HepG2 (cell line): Measurements from ENCODE around the gene KRTCAP2. TPM values are rescaled to one million over a fixed set of nuclear protein-coding genes. Genes with fewer than 3 reads are reported as not detected.

Source experiments
- FOXO1 ChIP-seq: sonication (generic); formaldehyde crosslinking; IDR thresholded peaks from 2 replicates; pipeline ENCODE4 v1.4.0; 2020; ENCODE audit warnings: missing genetic modification reagents
- HDAC6 ChIP-seq: fragments of 200-600 bp; sonication (generic); IDR thresholded peaks from 2 replicates; pipeline ENCODE4 v1.7.0; 2017; ENCODE audit warnings: mild to moderate bottlenecking, antibody characterized with exemption, low read length, low read depth
- HOXD1 ChIP-seq: sonication (generic); formaldehyde crosslinking; IDR thresholded peaks from 2 replicates; pipeline ENCODE4 v1.5.0; 2020; ENCODE audit warnings: missing genetic modification reagents
- KLF11 ChIP-seq: IDR thresholded peaks from 2 replicates; pipeline ENCODE4 v1.6.1; 2016; ENCODE audit warnings: missing compliant biosample characterization
- PHF5A ChIP-seq: IDR thresholded peaks from one replicate; pipeline ENCODE4 v1.6.1; 2018; ENCODE audit warnings: low read depth, missing genetic modification reagents; ENCODE audit not compliant: unreplicated experiment
- POLR2AphosphoS5 ChIP-seq: IDR thresholded peaks from 2 replicates; pipeline ENCODE4 v1.6.1; 2012; ENCODE audit warnings: low read depth, low read length
- RCOR2 ChIP-seq: IDR thresholded peaks from 2 replicates; pipeline ENCODE4 v1.6.1; 2016; ENCODE audit warnings: missing biosample characterization, missing genetic modification reagents
- RFX1 ChIP-seq: fragments of 450-650 bp; IDR thresholded peaks from 2 replicates; pipeline ENCODE4 v1.6.1; 2017
- SMARCE1 ChIP-seq: fragments of 450-650 bp; IDR thresholded peaks from 2 replicates; pipeline ENCODE4 v1.6.1; 2017; ENCODE audit warnings: borderline replicate concordance
- SMYD3 ChIP-seq: sonication (generic); formaldehyde crosslinking; IDR thresholded peaks from 2 replicates; pipeline ENCODE4 v1.8.1; 2023; ENCODE audit warnings: mild to moderate bottlenecking, missing genetic modification reagents
- SNAPC5 ChIP-seq: sonication (generic); formaldehyde crosslinking; IDR thresholded peaks from 2 replicates; pipeline ENCODE4 v1.8.1; 2023; ENCODE audit warnings: mild to moderate bottlenecking, missing genetic modification reagents, borderline replicate concordance
- SOX13 ChIP-seq, 3 experiments: fragments of 450-650 bp in 1 of 3; sonication (generic) in 1 of 3; formaldehyde crosslinking in 1 of 3; IDR thresholded peaks in 2 of 3; conservative IDR thresholded peaks in 1 of 3; 2 replicates each; pipeline versions ENCODE4 v1.5.0 to v1.6.1; 2016 to 2020; ENCODE audit warnings: antibody characterized with exemption in 1 of 3, mild to moderate bottlenecking in 1 of 3, missing compliant biosample characterization in 1 of 3, missing genetic modification reagents in 1 of 3, moderate library complexity in 1 of 3
- SP140L ChIP-seq: sonication (generic); formaldehyde crosslinking; IDR thresholded peaks from 2 replicates; pipeline ENCODE4 v1.4.0; 2020; ENCODE audit warnings: missing genetic modification reagents, borderline replicate concordance
- TP53 ChIP-seq: sonication (generic); formaldehyde crosslinking; conservative IDR thresholded peaks from 2 replicates; pipeline ENCODE4 v1.4.0; 2020; ENCODE audit warnings: missing genetic modification reagents
- ZFP82 ChIP-seq: sonication (generic); formaldehyde crosslinking; IDR thresholded peaks from 2 replicates; pipeline ENCODE4 v1.5.1; 2020; ENCODE audit warnings: mild to moderate bottlenecking, missing genetic modification reagents, borderline replicate concordance
- ZNF296 ChIP-seq: sonication (generic); formaldehyde crosslinking; conservative IDR thresholded peaks from 2 replicates; pipeline ENCODE4 v1.5.0; 2020; ENCODE audit warnings: mild to moderate bottlenecking, missing genetic modification reagents
- ZNF589 ChIP-seq: sonication (generic); formaldehyde crosslinking; conservative IDR thresholded peaks from 2 replicates; pipeline ENCODE4 v1.8.0; 2022; ENCODE audit warnings: mild to moderate bottlenecking, moderate library complexity, missing genetic modification reagents
- ZNF644 ChIP-seq: IDR thresholded peaks from 2 replicates; pipeline ENCODE4 v1.6.1; 2016; ENCODE audit warnings: low read depth
- polyA plus RNA-seq, 8 experiments: library from polyadenylated mRNA; depleted of rRNA in 3 of 8; stranded (reverse) in 7 of 8; unstranded in 1 of 8; fragments of >200 nt; fragmentation: Illumina TruSeq in 4 of 8; extraction: Trizol in 4 of 8; gene quantifications; 2 replicates each; pipeline versions ENCODE4 v1.2.1 to v1.2.3, GENCODE V29; 2011 to 2016; ENCODE audit warnings: low read depth in 4 of 8, missing spikeins in 1 of 8, mixed read lengths in 1 of 8; ENCODE audit not compliant: insufficient read depth in 1 of 8
- total RNA-seq, 5 experiments: library from RNA; depleted of rRNA; stranded (reverse); fragments of >200 nt; fragmentation: Illumina TruSeq; extraction: Trizol; gene quantifications; 2 replicates each; pipeline ENCODE4 v1.2.3, GENCODE V29; 2016; ENCODE audit warnings: low read depth in 1 of 5
- TF ChIP-seq, protein P1 (sequence below): sonication (generic); formaldehyde crosslinking; IDR thresholded peaks from 2 replicates; pipeline ENCODE4 v1.5.1; 2020; ENCODE audit warnings: mild to moderate bottlenecking, missing genetic modification reagents, borderline replicate concordance
- TF ChIP-seq, protein P2 (sequence below): IDR thresholded peaks from 2 replicates; pipeline ENCODE4 v1.4.0; 2020; ENCODE audit warnings: mild to moderate bottlenecking, missing genetic modification reagents
- TF ChIP-seq, protein P3 (sequence below): sonication (generic); formaldehyde crosslinking; IDR thresholded peaks from 2 replicates; pipeline ENCODE4 v1.4.0; 2020; ENCODE audit warnings: mild to moderate bottlenecking, missing genetic modification reagents

Gene KRTCAP2
- total and polyA plus RNA-seq, 2 of the 13 experiments (the other 11 are each of a cell fraction or from before 2014, with no cell fraction given): 77.3 to 79.4 TPM

GRCh38 chr1:155178441-155179111 lies 5.5 kb upstream of the KRTCAP2 start (continued):
- TF ChIP-seq KLF11: no peak
- TF ChIP-seq ZNF296 (CRISPR knock-in tag): no peak
- no peak for TF ChIP-seq SOX13 (IDR thresholded peaks at IDR 0.05)
- peak in 1 of 2 experiments; percentile 22; a peak in 1 of 4 replicates for TF ChIP-seq SOX13 (CRISPR knock-in tag; conservative IDR thresholded peaks at IDR 0.05 in 1 of 2, IDR thresholded peaks at IDR 0.05 in 1 of 2)
- TF ChIP-seq, protein P1, sequence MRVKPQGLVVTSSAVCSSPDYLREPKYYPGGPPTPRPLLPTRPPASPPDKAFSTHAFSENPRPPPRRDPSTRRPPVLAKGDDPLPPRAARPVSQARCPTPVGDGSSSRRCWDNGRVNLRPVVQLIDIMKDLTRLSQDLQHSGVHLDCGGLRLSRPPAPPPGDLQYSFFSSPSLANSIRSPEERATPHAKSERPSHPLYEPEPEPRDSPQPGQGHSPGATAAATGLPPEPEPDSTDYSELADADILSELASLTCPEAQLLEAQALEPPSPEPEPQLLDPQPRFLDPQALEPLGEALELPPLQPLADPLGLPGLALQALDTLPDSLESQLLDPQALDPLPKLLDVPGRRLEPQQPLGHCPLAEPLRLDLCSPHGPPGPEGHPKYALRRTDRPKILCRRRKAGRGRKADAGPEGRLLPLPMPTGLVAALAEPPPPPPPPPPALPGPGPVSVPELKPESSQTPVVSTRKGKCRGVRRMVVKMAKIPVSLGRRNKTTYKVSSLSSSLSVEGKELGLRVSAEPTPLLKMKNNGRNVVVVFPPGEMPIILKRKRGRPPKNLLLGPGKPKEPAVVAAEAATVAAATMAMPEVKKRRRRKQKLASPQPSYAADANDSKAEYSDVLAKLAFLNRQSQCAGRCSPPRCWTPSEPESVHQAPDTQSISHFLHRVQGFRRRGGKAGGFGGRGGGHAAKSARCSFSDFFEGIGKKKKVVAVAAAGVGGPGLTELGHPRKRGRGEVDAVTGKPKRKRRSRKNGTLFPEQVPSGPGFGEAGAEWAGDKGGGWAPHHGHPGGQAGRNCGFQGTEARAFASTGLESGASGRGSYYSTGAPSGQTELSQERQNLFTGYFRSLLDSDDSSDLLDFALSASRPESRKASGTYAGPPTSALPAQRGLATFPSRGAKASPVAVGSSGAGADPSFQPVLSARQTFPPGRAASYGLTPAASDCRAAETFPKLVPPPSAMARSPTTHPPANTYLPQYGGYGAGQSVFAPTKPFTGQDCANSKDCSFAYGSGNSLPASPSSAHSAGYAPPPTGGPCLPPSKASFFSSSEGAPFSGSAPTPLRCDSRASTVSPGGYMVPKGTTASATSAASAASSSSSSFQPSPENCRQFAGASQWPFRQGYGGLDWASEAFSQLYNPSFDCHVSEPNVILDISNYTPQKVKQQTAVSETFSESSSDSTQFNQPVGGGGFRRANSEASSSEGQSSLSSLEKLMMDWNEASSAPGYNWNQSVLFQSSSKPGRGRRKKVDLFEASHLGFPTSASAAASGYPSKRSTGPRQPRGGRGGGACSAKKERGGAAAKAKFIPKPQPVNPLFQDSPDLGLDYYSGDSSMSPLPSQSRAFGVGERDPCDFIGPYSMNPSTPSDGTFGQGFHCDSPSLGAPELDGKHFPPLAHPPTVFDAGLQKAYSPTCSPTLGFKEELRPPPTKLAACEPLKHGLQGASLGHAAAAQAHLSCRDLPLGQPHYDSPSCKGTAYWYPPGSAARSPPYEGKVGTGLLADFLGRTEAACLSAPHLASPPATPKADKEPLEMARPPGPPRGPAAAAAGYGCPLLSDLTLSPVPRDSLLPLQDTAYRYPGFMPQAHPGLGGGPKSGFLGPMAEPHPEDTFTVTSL (CRISPR knock-in tag): no peak
- no peak for TF ChIP-seq TP53 (CRISPR knock-in tag)
- no peak for TF ChIP-seq RFX1
- TF ChIP-seq PHF5A (CRISPR knock-in tag): no peak
- no peak for TF ChIP-seq SP140L
- TF ChIP-seq SMARCE1: no peak
- no peak for TF ChIP-seq SNAPC5 (CRISPR knock-in tag)
- no peak for TF ChIP-seq HDAC6
- TF ChIP-seq, protein P2, sequence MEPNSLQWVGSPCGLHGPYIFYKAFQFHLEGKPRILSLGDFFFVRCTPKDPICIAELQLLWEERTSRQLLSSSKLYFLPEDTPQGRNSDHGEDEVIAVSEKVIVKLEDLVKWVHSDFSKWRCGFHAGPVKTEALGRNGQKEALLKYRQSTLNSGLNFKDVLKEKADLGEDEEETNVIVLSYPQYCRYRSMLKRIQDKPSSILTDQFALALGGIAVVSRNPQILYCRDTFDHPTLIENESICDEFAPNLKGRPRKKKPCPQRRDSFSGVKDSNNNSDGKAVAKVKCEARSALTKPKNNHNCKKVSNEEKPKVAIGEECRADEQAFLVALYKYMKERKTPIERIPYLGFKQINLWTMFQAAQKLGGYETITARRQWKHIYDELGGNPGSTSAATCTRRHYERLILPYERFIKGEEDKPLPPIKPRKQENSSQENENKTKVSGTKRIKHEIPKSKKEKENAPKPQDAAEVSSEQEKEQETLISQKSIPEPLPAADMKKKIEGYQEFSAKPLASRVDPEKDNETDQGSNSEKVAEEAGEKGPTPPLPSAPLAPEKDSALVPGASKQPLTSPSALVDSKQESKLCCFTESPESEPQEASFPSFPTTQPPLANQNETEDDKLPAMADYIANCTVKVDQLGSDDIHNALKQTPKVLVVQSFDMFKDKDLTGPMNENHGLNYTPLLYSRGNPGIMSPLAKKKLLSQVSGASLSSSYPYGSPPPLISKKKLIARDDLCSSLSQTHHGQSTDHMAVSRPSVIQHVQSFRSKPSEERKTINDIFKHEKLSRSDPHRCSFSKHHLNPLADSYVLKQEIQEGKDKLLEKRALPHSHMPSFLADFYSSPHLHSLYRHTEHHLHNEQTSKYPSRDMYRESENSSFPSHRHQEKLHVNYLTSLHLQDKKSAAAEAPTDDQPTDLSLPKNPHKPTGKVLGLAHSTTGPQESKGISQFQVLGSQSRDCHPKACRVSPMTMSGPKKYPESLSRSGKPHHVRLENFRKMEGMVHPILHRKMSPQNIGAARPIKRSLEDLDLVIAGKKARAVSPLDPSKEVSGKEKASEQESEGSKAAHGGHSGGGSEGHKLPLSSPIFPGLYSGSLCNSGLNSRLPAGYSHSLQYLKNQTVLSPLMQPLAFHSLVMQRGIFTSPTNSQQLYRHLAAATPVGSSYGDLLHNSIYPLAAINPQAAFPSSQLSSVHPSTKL (CRISPR knock-in tag): peak; percentile 41
- TF ChIP-seq SMYD3: no peak
- TF ChIP-seq HOXD1 (CRISPR knock-in tag): no peak
- no peak for TF ChIP-seq ZNF589 (CRISPR knock-in tag)
- TF ChIP-seq, protein P3, sequence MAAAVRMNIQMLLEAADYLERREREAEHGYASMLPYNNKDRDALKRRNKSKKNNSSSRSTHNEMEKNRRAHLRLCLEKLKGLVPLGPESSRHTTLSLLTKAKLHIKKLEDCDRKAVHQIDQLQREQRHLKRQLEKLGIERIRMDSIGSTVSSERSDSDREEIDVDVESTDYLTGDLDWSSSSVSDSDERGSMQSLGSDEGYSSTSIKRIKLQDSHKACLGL (CRISPR knock-in tag): no peak
- no peak for TF ChIP-seq ZFP82 (CRISPR knock-in tag)
- TF ChIP-seq RCOR2: no peak
- no peak for TF ChIP-seq ZNF644 (CRISPR knock-in tag)
- 0 out of 2 replicates have a peak, but pooled peaks have one; percentile 29 for TF ChIP-seq POLR2AphosphoS5
- TF ChIP-seq FOXO1: 0 out of 2 replicates have a peak, but pooled peaks have one; percentile 12
